GM18505 (cell line): ENCODE measurements around the gene KANSL1L.
A peak's percentile ranks its signal among the peaks of the same experiment; 100 is the strongest.

Experiments
- ATAC-seq: cut with Tn5 transposase; IDR thresholded peaks from one replicate; pipeline ENCODE4 v1.9.1; 2021; ENCODE audit not compliant: unreplicated experiment
- POLR2A ChIP-seq: IDR thresholded peaks from 4 replicates; pipeline ENCODE4 v1.6.1; 2011; ENCODE audit warnings: borderline replicate concordance; ENCODE audit not compliant: insufficient read depth, insufficient read length; ENCODE audit errors: extremely low read depth

The KANSL1L gene, protein sequence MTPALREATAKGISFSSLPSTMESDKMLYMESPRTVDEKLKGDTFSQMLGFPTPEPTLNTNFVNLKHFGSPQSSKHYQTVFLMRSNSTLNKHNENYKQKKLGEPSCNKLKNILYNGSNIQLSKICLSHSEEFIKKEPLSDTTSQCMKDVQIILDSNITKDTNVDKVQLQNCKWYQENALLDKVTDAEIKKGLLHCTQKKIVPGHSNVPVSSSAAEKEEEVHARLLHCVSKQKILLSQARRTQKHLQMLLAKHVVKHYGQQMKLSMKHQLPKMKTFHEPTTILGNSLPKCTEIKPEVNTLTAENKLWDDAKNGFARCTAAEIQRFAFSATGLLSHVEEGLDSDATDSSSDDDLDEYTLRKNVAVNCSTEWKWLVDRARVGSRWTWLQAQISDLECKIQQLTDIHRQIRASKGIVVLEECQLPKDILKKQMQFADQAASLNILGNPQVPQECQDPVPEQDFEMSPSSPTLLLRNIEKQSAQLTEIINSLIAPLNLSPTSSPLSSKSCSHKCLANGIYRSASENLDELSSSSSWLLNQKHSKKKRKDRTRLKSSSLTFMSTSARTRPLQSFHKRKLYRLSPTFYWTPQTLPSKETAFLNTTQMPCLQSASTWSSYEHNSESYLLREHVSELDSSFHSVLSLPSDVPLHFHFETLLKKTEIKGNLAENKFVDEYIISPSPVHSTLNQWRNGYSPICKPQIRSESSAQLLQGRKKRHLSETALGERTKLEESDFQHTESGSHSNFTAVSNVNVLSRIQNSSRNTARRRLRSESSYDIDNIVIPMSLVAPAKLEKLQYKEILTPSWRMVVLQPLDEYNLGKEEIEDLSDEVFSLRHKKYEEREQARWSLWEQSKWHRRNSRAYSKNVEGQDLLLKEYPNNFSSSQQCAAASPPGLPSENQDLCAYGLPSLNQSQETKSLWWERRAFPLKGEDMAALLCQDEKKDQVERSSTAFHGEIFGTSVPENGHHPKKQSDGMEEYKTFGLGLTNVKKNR

DNA sequence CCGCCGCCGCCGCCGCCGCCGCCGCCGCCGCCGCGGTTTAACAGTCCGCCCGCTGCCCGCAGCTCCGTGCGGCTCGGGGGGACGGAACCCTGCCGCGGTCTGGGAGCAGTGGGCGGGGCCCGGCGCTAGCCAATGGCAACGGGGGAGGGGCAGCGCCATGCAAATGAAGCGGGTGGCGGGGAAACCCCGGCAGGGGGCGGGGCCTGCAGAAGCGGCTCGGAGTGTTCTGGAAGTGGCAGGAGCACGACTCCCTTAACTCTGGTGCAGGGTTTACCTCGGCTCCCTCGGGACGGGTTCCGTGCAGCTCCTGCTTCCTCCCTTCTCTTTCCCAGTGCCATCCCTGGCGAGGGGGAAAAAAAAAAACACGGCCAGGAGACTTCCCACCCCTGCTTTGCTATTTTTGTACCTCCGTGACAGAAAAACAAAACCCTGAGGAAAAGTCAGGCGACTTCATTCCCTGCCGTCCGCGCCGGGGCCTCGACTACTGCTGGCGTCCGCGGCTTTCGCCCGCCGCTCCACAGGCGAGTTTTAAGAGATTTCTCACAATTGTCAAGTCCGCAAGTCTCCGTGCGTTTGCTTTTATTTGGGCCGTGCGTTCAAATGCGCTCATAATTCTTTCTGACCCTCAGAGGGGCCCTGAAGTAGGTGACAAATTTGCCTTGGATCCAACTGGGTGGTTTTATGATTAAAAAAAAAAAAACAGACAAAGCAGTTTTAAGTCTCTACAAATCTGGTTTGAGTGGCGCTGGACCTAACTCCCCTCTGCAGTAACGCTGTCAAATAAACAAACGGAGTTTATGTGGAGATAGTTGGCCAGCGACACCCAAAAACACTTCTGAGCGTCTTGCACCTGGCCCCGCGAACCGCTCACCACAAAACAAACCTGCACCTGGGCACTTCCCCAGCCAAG is at the start of gene KANSL1L:
Gene KANSL1L (minus strand): TSS at position 101 of the 910 bp plus-strand sequence. CDS start 16,827 bp downstream, outside the sequence.
- peak; percentile 78 for ATAC-seq
- peak; percentile 59 for TF ChIP-seq POLR2A

DNA sequence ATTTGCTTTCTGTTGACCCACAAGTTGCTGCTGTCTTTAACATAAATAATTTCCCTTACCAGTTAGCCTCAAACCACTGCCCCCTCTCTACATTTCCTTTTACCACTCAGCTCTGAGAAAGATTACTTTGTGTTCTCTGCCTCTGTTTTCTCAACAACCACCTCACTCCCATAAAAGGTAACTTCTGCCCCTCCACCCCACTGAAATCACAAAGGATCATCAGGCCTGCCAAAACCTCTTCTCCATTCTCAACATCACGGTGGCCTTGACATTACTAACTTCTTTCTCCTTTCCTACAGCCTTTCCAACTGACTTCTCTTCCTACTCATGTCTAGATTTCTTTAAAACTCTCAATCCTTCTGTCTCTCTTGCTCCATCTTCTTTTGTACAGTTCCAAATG is 43.9 kb upstream of the KANSL1L start:
- TF ChIP-seq POLR2A, result no peak
- ATAC-seq, result no peak

DNA sequence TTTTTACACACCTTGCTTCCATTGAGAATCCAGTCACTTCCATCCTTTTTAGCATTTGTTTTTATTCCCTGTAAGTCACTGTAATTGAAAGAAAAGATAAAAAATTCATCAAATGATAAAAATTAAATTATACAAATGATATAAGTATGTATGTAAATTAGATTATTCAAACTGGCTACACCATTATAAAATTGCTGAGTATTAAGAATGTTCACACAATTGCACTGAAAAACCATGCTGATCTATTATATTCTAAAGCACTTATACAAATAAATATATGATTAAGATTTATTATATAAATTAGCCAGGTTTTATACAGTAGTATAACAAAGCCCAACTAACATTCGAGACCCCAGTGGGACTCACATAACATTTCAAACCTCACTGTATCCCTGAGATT is 39.0 kb upstream of the KANSL1L start:
- ATAC-seq, result no peak
- no peak for TF ChIP-seq POLR2A

DNA sequence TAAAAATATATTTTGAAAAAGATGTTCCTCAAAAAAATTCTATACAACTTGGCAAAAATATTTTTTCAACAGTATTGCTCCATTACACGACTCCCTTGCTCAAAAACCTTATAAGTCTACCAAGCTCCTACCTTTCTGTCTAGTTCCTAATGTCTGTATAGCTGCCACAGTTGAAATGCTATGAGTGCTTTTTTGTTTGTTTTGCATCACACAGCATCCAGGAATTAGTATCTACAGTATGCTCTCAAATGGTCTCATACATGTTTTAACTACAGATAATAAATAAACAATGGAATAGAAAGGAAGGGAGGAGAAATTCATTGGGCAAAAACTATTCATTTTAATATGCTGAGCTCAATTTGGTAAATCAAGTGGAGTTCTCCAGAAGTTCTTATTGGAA is 36.7 kb upstream of the KANSL1L start:
- no peak for TF ChIP-seq POLR2A
- no peak for ATAC-seq

DNA sequence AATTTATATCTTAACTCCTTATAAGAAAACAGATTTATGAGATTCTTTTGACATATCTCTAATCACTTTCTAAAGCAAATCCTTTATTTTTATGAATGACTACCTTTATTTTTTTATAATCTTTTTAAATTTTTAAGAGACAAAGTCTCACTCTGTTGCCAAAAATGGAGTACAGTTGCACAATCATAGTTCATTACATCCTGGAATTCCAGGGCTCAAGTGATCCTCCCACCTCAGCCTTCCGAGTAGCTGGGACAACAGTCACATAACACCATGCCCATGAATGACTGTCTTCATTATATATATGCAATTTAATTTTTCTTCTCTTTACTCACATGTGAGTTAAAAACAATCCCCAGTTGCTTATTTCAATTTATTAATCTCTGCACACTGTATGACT is 32.3 kb upstream of the KANSL1L start:
- TF ChIP-seq POLR2A, result no peak
- ATAC-seq, result no peak

DNA sequence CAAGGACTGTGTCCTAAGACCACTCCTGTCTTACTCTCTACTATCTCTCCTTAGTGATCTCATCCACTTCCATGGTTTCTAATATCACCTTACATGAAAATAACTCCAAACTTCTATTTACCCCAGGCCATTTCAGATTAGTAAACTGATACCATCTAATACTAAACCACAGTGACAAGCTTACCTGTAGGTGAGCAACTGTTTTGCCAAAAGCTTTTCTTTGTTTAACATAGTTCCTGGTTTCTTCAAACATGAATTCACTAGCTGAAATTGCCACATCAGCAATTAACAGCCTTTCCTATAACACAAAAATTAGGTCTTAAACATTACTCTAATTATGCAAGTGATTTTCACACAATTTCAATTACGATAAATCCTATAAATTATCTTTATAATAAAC is 31.9 kb upstream of the KANSL1L start:
- TF ChIP-seq POLR2A, result no peak
- no peak for ATAC-seq

DNA sequence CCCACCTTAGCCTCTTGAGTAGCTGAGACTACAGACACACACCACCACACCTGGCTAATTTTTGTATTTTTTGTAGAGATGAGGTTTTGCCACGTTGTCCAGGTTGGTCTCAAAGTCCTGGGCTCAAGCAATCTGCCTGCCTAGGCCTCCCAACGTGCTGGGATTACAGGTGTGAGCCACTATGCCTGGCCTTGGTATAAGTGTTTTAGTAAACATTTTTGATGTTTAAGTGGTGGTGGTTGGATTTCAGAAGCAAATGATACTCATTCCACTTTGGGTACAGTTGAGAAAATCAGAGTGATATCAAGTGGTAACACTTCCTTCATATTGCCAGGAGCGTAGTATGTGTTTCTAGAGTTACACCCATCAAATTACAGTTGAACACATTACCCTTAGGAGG is 28.6 kb upstream of the KANSL1L start:
- TF ChIP-seq POLR2A, result no peak
- no peak for ATAC-seq

DNA sequence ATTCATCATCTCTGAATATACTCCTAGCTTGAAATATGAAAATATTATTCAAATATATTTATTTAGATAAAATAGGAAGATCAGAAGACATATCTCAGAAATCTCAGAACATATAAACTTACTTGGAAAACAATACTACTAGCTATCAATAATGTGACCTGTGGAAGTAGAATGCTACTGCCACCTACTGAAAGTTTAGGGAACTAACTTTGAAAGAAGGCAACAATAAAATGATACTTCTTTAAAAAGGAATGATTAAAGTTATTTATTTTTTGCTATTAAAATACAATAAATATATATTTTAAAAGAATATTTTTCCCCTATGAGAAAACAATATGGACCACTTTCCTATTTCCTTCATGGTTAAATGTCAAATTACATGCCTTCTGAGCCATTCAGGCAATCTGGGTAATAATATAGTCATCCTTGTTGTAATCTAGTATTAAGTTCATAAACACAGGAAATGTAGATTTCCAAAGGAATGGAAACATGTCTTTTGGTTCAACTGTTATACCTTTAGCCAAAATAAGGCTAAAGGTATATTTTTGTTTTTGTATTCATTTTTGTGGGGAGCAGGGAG is 28.1 kb upstream of the KANSL1L start:
- ATAC-seq, result no peak
- TF ChIP-seq POLR2A, result no peak

DNA sequence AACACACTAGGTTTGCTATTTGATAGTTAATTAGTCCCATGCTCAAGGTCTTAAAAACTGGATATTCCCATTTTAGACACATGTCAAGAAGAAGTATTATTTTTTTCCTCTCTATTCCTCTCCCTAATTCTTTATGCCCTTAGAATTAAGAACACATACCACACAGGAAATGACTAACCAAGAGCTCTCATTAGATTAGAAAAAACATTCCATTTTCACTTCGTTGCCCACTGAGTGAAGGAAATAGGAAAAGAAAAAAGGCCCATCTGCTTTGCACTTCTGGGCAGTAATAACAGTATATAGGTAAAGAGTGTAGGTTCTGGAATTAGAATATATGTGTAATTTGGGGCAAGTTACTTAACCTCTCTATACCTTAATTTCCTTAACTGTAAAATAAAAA is 27.1 kb upstream of the KANSL1L start:
- ATAC-seq, result no peak

DNA sequence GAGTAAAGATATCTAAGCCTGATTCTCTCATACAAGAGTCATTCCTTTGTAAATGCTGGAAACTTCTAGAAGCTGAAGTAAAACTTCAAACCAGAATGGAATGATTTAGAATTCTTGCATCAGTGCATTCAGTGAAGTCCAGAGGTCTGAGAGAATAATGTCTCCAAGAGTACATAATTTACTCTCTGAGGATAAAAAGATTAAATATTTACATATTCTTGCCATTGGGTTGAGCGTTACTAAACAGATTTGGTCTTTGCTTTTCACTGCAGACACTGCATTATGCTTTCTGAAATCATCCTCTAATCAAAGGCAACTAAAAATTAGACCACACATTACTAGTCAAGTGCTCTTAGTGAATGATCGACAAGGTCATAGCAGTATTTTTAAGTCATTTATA is 26.5 kb upstream of the KANSL1L start:
- ATAC-seq, result no peak
- no peak for TF ChIP-seq POLR2A

More for the DNA sequence above, 27.1 kb upstream of the KANSL1L start:
- no peak for TF ChIP-seq POLR2A

DNA sequence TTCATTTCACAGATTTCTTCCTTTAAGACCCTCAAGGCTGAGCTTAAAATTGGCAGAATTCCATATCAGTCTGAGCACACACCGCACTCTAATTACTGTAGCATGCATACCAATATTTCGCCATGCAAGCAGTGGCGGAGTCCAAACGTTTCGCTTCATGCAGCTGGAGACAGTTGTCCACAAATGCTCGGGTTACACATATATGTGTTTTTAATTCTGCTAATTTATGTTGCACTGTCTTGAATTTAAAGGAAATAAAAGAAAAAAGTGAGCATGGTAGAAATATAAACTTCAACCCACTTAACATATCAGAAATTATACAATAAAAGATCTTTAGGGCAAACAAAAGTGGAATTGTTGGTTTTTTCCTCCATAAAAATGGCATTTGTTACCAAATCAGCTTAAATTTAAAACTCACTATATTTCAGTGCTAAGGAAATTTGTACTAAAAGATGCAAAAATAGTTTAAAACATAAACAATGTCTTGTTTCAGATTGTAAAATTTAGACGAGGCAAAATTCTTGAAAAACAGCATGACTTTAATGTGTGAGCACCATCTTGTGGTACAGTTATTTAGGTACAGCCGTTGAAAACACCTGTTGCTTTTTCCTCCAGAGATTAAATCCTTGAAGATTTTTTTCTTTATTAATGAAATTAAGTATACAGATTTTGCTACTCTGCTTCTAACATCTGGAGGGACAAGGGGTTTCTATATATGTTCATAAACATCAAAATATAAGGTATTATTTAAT is 24.1 kb upstream of the KANSL1L start:
- no peak for TF ChIP-seq POLR2A
- no peak for ATAC-seq

DNA sequence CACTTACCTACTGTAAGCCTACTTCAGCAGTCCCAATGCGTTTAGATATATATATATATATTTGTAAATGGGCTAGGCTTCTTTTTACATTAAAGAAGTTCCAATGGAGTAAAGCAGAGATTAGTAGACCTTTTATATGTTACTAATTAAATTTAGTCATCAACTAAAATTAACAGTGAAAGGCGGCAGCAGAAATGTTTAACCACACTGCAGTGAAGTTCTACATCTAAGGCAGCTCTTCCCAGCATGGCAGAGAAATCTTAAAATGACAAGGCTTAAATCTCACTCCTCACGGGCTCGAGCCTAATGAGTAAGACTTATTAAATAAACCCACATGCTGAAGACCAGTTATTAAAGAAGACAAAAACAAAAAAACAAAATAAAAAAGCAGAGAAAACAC is 19.1 kb upstream of the KANSL1L start:
- no peak for ATAC-seq
- TF ChIP-seq POLR2A, result no peak
